Measurements from ENCODE around the gene AKR7A3.
"Not testable (repeated sequence)": the region's sequence is repeated elsewhere in the genome, so short reads cannot be mapped to it uniquely, and the experiment has no call there.

AKR7A3 gene

DNA sequence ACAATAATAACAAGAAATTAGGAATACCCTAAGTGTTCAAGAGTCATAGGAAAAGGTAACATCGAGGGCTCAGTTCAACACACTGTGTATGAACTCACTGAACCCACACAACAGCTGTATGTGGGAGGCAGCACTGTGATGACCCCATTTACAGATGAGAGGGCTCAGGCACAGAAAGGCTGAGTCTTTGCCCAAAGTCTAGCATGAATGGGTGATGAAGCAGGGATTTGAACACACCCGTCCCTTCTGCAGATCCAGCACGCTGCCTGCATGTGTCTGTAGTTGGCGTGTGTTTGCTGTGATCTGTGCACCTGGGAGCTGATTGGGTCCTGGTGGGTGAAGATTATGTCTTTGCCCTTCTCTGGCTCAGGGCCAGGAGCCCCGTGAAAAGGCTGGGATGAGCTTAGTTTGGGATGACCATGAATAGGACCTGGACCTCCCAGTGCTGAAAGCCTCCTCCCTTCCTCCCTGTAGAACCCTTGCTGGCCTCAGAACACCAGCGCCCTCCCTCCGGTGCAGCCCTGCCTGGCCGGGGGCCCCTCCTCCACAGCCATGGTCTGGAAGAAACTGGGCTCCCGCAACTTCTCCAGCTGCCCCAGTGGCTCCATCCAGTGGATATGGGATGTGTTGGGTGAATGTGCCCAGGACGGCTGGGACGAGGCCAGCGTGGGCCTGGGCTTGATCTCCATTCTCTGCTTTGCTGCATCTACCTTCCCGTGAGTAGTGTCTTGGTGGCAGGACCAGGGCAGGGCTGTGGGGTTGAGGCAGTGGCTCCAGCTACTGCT, 28.7 kb upstream of the AKR7A3 start:
- DNase-seq: no peak

DNA sequence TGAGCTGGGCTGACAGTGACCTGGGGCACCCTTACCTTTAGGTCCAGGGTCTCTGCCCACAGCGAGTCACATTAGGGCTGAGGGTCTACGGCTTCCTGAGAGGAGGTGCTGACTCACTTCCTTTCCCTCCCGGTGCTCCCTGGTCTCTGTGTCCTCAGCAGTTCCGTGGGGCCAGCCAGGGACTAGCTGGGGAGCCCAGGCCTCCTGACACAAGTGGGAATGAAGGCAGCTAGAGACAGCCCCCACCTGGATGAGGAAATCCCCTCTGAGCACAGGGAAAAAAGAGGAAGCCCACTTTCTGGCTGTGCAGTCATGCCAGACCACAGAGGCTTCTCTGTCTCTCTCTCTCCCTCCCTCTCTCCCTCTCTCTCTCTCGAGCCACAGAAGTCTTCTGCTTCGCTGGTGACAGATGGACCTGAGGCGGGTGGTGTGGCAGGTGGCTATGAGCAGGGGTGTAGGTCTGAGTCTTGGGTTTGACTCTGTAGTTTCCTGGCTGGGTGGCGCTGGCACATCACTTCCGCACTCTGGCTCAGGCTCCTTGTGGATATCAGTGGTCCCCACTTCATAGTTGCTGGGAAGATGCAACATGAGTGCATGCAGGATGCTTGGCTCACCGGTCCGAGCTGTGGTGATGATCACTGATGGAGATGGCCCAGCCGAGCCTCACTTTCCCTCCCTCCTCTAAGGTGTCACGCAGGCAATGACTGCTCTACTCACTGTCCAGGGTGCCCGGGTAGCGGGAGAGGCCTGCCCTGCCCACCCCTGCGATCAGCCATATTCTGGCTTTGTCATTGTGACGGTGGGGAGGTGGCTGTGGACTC, 27.0 kb upstream of the AKR7A3 start:
- DNase-seq: no peak

DNA sequence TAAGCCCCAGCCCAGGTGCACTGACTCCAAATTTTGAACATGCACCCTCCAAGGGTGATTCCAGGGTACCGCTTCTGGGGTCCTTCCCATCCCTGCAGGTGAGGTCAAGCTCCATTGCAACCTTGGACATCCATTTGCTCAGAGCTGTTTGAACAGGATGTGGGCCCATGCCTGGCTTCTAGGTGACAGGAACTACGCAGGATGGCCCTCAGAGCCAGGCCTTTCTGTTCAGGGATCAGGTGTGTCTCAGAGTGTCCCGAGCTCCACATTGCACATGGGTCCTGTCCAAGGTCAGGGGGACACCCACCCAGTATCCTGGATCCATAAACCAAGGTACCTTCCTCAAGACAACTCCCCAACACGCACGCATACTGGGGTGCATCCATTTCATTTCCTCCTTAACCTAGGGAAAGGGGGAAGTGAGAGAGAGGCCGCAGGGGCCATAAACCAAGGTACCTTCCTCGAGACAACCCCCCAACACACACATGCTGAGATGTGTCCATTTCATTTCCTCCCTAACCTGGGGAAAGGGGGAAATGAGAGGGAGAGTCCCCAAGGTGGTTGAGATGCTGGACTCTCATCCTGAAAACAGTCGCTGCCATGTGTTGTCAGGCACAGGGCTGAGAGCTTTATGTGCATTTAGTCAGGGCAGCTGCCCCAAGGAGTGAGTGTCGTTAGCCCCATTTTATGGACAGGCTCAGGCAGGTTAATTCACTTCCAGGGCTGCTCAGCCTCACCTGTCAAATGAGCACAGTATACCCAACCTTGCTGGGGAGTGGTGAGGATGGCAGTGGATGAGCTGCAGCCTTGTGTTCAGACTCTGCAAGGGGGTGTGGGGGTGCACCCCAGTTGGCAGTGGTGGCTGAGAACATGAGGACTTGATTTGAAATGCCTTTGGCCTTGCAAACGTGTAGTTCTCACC, 25.7 kb upstream of the AKR7A3 start:
- DNase-seq: no peak

DNA sequence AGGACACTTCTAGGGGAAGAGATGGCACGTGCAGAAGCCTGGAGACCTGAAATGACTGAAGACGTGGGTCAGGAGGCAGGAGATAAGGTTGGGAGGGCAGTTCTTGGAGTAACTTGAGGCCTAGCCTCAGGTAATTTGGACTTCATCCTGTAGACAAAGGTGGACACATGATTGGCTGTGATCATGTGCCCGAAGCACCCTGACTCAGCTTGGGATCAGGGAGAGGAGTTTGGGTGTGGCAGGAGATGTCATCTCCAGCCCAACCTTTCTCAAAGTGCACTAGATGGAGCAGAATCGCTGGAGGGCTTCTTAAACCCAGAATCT, 25.0 kb upstream of the AKR7A3 start:
- DNase-seq: no peak

- DNase-seq: no peak
Observed at GRCh38 chr1:19312782-19313635, 24.4 kb upstream of the AKR7A3 start.

GRCh38 chr1:19311931-19312781, 23.6 kb upstream of the AKR7A3 start, which contains the start of the genes AKR7A2 and SLC66A1:
AKR7A2 (minus strand) TSS chr1:19312144; CDS start chr1:19312124, 20 bp downstream.
SLC66A1 (plus strand) TSS chr1:19312326; CDS start chr1:19317678, 5,352 bp downstream.
- peak; percentile 93 for DNase-seq

DNA sequence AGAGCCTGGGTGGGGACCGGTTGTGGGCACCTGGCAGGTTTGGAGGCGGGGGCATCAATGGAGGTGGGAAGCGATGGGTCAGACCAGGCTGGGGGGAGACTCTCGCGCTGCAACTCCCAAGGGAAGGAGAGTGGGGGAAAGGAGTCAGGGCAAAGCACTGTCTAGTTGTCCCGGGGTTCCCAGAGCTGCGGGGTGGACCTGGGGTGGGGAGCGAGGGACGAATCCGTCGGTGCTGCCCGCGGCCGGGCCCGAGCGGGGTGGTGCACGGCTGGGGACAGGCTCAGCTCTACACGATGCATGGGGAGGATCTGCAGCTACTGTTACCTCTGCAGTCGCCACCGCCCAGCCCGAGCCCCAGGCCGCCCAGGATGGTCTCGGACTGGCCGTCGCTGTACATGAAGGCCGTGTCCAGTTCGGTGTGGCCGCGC, 22.9 kb upstream of the AKR7A3 start:
- no peak for DNase-seq

DNA sequence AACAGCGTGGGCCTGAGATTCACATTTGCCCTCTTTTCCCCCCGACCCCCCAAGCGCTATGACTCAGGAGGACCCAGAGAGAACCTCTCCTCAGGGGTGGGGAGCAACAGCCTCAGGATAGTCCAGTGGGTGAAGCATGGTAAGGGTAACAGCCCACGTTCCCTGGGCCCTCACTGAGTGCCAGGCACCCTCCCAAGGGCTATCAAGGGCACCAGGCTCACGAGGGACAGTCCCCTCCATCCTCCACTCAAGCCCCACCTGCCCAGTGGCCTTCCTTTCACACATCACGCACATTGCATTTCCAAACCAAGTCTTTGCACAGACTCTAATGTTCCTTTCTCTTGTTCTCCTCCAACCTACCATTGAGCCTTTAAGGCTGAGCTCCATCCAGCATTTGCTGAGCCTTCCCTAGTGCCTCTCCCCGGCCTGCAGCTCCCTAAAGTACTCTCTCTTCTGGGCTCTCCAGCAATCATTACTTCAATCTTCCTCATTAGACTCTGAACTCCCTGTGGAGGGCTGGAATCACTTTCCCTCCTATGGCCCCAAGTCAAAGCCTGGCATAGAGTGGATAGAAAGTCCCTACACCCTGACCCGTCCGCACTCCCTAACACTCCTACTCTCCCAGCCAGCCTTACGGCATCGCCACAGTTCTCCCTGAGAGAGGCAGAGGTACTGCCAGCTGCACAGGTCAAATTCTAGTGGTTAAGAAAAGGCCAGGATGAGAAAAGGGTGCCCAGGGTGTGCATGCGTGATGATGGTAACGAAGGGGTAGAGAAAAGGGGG, 22.3 kb upstream of the AKR7A3 start:
- no peak for DNase-seq

GRCh38 chr1:19310061-19310460, 21.5 kb upstream of the AKR7A3 start:
- no peak for DNase-seq

DNA sequence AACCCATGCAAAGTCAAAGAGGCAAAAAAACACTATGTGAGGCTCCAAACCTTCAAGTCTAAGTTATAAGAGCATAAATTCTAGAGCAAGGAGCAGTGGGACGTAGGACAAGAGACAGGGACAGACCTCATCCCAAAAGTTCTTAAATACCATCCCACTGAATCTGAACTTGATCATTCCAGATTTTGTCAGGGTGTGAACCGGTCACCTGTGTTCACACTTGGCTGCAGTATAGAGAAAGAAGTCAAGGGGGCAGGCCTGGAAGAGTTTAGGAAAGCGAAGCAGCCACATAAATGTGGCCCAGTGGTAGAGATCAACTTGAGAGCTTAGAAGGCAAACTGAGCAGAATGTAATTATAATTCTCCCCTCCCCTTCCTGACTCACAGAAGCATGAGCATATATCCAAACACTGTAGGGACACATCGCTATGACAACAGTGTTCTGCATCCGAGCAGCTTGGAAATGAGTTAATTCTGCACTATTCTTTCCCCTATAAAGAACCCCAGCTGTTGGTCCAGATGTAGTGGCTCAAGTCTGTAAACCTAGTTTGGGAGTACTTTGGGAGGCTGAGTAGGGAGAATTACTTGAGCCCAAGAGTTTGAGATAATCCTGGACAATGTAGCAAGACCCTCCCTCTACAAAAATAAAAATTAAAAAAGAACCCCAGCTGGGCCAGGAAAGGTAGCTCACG, 20.7 kb upstream of the AKR7A3 start:
- DNase-seq: no peak

DNA sequence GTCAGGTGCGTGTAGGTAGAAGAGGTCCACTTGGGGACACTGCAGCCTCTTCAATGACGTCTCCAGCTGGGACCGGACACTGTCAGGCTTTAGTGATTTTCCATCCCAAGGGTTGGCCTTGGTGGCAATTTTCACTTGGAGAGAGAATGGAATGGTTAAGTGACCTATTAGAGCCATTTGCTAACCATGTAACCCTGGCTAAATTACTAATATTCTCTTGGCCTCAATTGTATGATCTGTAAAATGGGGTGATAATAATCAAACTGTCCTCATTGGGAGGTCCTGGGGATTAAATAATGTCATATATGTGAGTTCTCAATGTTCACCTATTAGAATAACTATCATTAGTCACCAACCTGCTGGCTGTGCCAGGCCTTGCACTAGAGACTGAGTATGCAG, 19.9 kb upstream of the AKR7A3 start:
- no peak for DNase-seq

DNA sequence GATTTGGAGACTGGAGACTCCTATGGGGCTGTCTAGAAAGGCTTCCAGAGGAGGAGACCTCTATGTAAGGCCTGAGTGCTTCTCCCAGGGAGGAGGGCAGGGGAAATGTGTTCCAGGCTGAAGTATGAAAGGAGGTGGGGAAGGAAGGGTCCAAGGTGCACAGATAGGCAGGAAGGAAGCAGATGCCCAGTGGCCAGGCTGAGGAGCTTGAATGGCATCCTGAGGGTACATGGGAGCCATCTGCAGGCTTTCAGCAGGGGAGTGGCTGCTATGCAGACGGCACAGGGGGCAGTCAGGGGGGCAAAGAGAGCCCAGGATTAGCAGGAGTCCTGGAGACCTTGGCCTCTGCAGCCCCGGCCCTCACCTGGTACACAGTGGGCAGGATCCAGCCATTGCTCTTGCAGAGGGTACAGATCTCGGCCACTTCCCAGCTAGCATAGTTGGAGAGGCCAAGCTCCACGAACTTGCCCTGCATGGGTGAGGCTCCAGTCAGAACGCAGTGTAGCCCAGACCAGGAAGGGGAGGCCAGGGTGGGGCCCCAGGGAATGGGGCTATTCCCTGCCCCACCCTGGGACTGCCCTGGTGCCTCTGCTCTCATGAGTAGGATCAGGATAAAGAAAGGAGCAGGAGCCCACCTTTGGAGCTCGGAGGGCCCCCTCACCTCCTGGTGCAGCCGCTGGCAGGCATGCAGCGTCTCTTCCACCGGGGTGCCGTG, 19.4 kb upstream of the AKR7A3 start:
- DNase-seq: no peak

GRCh38 chr1:19306941-19307340, 18.4 kb upstream of the AKR7A3 start:
- DNase-seq: no peak

DNA sequence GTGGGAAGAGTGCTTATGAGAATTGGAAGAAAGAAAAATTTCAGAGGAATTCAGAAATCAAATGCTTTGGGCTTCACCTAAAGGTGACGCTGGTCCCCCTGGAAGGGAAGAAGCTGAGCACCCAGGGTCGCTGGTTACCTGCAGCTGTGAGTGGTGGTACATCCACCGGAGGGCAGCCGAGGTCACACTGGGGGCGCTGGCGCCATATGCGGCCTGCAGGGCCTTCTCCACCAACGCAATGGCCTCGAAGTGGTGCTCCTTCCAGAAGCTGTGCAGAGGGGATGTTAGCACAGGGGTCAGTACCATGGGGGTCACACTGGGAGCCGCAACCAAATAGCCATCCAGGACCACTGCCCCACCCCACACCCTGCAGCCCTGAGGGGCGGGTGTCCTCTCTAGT, 17.3 kb upstream of the AKR7A3 start:
- DNase-seq: no peak

DNA sequence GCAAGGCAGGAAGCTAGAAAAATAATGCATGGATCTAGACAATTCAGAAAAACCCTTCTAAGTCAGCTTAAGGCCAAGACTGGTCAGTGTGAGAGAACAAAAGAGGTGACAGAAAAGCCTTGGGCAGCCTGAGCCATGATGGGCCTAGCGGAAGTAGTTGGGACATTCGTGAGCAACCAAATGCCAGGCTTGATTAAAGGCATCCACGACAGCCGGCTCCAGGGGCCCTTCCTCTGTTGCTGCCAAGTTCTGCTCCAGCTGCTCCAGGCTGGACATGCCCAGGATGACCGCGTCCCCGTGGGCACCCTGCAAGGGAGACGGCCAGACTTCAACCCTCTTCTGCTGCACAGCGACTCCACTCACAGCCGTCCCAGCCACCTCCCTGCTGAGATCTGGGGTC, 15.5 kb upstream of the AKR7A3 start:
- not testable (repeated sequence) for DNase-seq

GRCh38 chr1:19300211-19300610, 11.6 kb upstream of the AKR7A3 start:
- no peak for DNase-seq

DNA sequence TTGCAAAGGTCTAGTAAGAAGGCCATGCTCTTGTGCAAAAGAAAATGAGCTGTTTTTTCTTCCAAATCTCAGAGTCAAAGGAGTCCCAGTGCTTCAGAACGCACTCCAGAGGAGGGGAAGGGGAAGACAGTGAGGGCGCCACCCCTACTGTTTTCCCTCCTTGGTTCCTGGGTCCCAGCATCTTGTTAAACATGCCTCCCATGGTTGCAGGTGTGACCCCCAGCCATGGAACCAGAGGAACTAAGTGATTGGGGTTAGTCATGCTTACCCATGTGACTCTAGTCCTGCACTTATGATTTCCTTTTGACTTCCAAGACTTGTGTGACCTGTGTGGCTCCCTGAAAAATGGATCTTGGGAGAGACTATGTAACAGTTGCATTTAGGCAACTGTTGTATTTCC, 6.1 kb upstream of the AKR7A3 start:
- DNase-seq: no peak

DNA sequence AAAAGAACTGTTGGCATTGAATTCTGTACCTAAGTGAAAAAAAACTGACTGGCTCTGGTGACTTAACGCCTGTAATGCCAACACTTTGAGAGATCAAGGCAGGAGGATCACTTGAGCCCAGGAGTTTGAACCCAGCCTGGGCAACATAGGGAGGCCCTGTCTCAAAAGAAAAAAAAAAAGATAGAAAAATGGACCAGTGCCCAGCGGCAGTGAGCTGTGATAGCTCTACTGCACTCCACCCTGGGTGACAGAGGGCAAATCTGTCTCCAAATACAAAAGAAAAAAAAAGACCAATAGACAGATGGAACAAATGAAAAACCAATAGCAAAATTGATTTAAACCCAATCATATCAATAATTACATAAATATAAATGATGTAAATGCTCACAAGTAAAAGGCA, 674 bp upstream of the AKR7A3 start:
- DNase-seq: no peak

Measured in NCI-H2227 treated with DMSO at 0.1 percent for 48 hours (cell line).